ENCODE results near the gene UBE2G2. TPM values are rescaled to one million over a fixed set of nuclear protein-coding genes. Genes with fewer than 3 reads are reported as not detected.

Gene UBE2G2
- total RNA-seq, 4 donors from 2014 or later: 90.4 to 127 (median 95.3) TPM

DNA sequence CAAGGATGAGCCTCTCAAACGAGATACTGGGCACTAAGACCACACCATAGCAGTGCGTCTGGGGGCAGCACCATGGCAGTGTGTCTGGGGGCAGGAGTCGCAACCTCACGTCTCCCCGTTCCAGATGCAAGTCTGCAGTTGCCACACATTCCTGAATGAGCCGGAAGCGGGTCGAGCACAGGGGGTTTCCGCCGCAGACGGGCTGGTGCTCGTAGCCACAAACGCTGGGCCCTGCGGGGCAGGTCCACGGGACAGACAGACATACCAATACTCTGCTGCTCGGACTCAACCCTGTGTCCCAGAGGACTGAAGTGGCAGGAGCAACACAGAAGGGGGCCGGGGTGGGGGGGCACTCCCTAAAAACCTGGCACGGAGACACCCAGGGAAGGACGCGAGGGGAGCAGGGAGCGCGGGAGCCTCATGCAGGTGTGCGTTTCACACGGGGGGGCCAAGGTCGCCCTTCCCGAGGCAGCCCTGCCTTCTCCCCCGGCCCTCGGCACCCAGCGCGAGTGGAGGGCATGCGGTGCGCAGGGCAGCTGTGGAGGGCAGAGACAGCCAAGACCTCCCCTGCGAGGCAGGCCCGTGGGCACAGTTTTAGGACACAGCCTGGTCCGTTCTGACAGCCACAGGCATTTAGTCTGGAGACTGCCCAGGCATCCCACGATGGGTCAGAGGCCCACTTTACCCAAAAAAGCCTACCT, 47.4 kb upstream of the UBE2G2 start:
- Histone ChIP-seq H3K4me3 (replicated peaks in 1 of 3) (no peak overlapping the region), H3K27ac (no peak overlapping the region), H3K36me3 (peaks cover 28 to 33% of the 10 kb centered on the region in 2 donors), H3K9me3 (no peaks in the 10 kb centered on the region), H3K4me1 (peaks cover 18 to 20% of the 10 kb centered on the region in 2 donors), H3K27me3 (no peaks in the 10 kb centered on the region)
- DNase-seq: no peak
- intact Hi-C loops (cut with DNase I): no loop called here
- TF ChIP-seq, protein P1, sequence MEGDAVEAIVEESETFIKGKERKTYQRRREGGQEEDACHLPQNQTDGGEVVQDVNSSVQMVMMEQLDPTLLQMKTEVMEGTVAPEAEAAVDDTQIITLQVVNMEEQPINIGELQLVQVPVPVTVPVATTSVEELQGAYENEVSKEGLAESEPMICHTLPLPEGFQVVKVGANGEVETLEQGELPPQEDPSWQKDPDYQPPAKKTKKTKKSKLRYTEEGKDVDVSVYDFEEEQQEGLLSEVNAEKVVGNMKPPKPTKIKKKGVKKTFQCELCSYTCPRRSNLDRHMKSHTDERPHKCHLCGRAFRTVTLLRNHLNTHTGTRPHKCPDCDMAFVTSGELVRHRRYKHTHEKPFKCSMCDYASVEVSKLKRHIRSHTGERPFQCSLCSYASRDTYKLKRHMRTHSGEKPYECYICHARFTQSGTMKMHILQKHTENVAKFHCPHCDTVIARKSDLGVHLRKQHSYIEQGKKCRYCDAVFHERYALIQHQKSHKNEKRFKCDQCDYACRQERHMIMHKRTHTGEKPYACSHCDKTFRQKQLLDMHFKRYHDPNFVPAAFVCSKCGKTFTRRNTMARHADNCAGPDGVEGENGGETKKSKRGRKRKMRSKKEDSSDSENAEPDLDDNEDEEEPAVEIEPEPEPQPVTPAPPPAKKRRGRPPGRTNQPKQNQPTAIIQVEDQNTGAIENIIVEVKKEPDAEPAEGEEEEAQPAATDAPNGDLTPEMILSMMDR (IDR thresholded peaks at IDR 0.05): no peak
- TF ChIP-seq POLR2A (IDR thresholded peaks at IDR 0.05): no peak
- WGBS, 2 donors: 94 to 99% methylated on average over 21 to 23 of the region's 36 CpGs

DNA sequence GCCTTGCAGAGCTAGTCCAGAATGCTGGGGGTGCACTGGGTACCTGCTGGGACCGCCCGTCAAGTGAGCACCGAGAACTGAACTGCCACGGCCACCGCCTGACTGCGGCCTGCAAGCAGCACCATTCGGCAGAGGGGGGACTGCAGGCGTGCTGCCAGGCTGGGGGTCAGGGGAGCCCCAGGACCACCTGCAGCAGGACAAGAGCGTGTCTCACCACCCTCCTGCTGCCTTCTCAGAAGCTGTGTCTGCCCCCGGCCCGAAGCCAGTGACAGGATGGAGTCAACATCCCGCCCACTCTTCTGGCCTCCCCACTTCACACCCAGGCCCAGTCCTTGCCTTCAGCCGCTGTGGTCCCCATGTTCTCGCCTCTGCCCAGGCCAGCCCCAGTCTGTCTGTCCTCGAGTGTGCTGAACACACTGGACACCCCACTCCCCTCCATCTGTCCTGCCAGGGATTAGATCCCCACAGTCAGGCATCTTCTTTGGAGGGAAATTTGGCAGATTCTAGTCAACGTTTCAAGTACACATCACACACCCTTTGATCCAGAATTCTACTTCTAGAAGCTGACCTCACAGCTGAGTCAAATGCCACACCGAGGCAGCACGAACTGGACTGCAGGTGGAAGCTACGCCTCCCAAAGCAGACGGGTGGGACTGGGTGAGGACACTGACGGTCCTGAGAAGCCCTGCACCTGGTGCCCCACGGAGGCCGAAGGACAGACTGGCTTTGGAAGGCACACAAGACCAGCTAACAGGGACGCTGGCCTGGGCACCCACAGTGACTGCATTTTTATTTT, 45.8 kb upstream of the UBE2G2 start:
- Histone ChIP-seq H3K27me3 (no peaks in the 10 kb centered on the region), H3K27ac (no peak overlapping the region), H3K36me3 (peaks cover 25 to 31% of the 10 kb centered on the region in 2 donors), H3K9me3 (no peaks in the 10 kb centered on the region), H3K4me3 (replicated peaks in 1 of 3) (no peak overlapping the region), H3K4me1 (peaks cover 18 to 20% of the 10 kb centered on the region in 2 donors)
- DNase-seq: no peak
- intact Hi-C loops (cut with DNase I): no loop called here
- WGBS, 2 donors: 81 to 91% methylated on average over 4 to 18 of the region's 24 CpGs
- no peak for TF ChIP-seq POLR2A (IDR thresholded peaks at IDR 0.05)
- TF ChIP-seq, protein P1 (IDR thresholded peaks at IDR 0.05): no peak

DNA sequence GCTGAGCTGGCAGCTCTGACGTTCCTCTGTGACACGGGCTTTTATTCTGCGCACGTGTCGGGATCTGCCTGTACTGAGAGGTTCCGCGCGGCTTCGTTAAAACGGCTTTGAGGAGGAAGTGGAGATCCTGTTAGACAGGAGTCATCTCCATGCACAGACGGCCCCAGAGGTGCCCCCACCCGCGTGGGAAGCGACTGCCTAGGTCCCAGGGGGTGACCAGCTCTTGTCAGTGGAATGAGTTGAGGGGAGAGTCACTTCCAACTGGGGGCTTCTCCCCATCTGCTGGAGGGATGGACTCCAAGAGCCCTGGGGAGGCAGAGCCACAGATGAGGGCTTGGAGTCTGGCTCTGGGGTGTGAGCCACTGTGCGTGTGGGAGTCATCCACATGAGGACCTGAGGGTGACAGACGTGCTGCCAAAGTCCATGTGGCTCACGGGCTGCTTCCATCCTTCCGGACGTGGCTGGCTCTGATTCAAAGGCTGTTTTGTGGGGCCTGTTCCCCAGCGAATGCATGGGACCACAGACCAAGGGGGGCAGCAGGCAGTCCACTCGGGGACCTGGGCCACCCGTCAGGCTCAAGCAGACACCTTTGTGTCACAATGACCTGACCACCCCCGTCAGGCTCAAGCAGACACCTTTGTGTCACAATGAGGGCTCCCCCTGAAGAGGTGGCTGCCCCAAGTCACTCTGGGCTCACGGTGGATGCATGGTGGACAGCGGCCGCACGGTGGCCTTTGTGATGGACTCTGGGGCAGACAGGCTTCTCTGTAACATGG, 45.1 kb upstream of the UBE2G2 start:
- peaks cover 18 to 20% of the 10 kb centered on the region in 2 donors for H3K4me1 ChIP-seq
- H3K9me3 ChIP-seq: no peaks in the 10 kb centered on the region
- intact Hi-C loops (cut with DNase I): no loop called here
- no peak overlapping the region for H3K4me3 ChIP-seq (replicated peaks in 1 of 3)
- no peaks in the 10 kb centered on the region for H3K27me3 ChIP-seq
- WGBS, 2 donors: 30 to 31% methylated on average over 20 of the region's 27 CpGs
- H3K36me3 ChIP-seq: peaks cover 25 to 31% of the 10 kb centered on the region in 2 donors
- no peak overlapping the region for H3K27ac ChIP-seq
- no peak for TF ChIP-seq POLR2A (IDR thresholded peaks at IDR 0.05)
- TF ChIP-seq, protein P1 (IDR thresholded peaks at IDR 0.05): no peak
- DNase-seq: peak; percentile 82

DNA sequence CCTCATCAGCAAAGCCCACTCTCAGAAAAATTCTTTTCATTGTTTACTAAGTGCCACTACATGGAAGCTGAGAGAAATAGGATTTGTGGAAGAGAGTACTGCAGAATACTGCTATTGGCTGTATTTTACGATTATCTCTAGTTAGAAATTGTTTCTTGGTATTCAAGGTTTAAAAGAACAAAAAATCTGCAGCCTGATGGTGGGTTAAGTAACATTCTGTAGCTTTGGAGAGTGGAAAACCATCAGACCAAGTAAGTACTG, 44.5 kb upstream of the UBE2G2 start:
- Histone ChIP-seq H3K4me1 (peaks cover 18 to 20% of the 10 kb centered on the region in 2 donors), H3K36me3 (peaks cover 22 to 28% of the 10 kb centered on the region in 2 donors), H3K27me3 (no peaks in the 10 kb centered on the region), H3K27ac (no peak overlapping the region), H3K9me3 (no peaks in the 10 kb centered on the region), H3K4me3 (replicated peaks in 1 of 3) (peak overlapping the region in 1 of 3 donors; percentile 18)
- intact Hi-C loops (cut with DNase I): no loop called here
- no peak for DNase-seq
- WGBS, 2 donors: 9 to 13% methylated on average over 1 of the region's 1 CpG
- no peak for TF ChIP-seq POLR2A (IDR thresholded peaks at IDR 0.05)
- TF ChIP-seq, protein P1 (IDR thresholded peaks at IDR 0.05): peak in 1 of 6 experiments; percentile 10
